BLaER1 (cell line): ENCODE data around the gene PELI2.

Experiments used
- H3K27ac ChIP-seq: shearing (Covaris generic); formaldehyde crosslinking; 2 replicates; pipeline ENCODE4 v1.8.1; 2022
- H3K27me3 ChIP-seq: shearing (Covaris generic); formaldehyde crosslinking; 2 replicates; pipeline ENCODE4 v1.8.1; 2022
- H3K36me3 ChIP-seq: shearing (Covaris generic); formaldehyde crosslinking; 2 replicates; pipeline ENCODE4 v1.8.1; 2022
- H3K4me1 ChIP-seq: shearing (Covaris generic); formaldehyde crosslinking; 2 replicates; pipeline ENCODE4 v1.8.1; 2022
- H3K4me2 ChIP-seq: shearing (Covaris generic); formaldehyde crosslinking; 2 replicates; pipeline ENCODE4 v1.8.1; 2022
- H3K4me3 ChIP-seq: shearing (Covaris generic); formaldehyde crosslinking; 2 replicates; pipeline ENCODE4 v1.8.1; 2022
- H3K9ac ChIP-seq: shearing (Covaris generic); formaldehyde crosslinking; 2 replicates; pipeline ENCODE4 v1.8.1; 2022
- H3K9me3 ChIP-seq: shearing (Covaris generic); formaldehyde crosslinking; 2 replicates; pipeline ENCODE4 v1.8.1; 2022
- H4K20me1 ChIP-seq: shearing (Covaris generic); formaldehyde crosslinking; 2 replicates; pipeline ENCODE4 v1.8.1; 2022
- Cebpa-rat ChIP-seq: shearing (Covaris generic); IDR thresholded peaks from 2 replicates; pipeline ENCODE4 v1.8.1; 2022

Gene PELI2

DNA sequence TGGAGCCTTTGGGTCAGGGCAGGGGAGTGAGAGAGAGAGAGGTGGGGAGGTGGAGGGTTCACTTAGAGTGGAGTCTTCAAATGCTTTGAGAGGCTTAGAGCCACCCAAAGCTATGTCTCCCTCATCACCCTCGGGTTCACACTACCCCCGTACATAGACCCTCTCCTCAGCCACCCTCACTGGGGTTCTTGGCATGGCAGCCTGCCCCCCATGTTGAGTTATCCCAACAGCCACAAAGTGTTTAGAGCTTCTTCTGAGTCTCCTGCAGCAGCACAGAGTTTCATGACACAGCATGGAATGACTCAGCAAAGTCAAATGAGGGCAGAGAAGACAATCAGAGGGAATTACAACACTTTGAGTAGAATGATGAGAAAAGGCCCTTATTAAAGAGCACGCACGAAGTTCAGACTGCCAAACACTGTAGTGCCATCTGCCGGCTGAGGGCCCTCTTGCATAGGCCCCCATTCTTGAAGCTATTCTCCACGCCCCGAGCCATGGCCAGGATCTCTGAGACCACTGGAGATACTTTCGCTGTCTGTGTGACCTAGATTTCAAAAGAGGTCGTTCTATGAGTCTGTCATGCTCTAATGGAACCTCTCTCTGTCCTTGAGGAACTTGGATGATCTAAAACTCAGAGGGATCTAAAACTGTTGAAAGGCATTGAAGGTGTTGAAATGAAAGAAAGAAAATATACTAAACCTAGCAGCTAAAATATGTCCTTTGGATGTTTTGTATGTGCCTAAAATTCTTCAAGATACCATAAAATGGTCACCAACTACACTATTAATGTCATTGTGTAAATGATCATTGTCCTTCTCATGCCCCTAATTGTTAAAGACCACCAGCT lies 221.9 kb downstream of the PELI2 start:
- peak overlapping the region; percentile 53 for H3K4me2 ChIP-seq

DNA sequence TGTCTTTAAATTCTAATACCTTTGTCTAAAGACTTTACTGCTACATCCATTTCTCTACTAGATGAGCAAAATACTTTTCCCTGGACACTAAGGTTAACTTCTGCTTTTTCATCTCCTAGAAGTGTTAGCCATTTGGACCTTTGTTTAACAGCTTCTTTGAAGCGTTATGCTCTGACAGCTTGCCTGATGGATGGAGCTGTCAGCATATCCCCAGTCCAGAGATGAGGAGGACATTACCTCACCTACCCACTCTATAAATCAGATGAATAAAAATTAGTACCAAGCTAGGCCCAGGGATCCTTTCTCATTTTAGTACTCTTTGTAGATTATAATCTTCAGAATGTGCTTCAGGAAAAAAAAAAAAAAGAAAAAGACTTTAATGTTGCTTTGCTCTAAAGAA lies 222.7 kb downstream of the PELI2 start:
- Histone ChIP-seq H3K27me3 (no peaks in the 10 kb centered on the region), H3K9ac (no peak overlapping the region), H3K9me3 (no peaks in the 10 kb centered on the region), H3K4me2 (peak overlapping the region; percentile 79; the same call in 1 of the 2 replicates), H3K27ac (no peak overlapping the region), H3K4me3 (no peak overlapping the region), H3K36me3 (no peaks in the 10 kb centered on the region), H3K4me1 (peaks cover 58% of the 10 kb centered on the region), H4K20me1 (no peaks in the 10 kb centered on the region)
- no peak for TF ChIP-seq Cebpa-rat

More for the DNA sequence above, 221.9 kb downstream of the PELI2 start:
- Histone ChIP-seq H3K36me3 (no peaks in the 10 kb centered on the region), H3K9me3 (no peaks in the 10 kb centered on the region), H3K27me3 (no peaks in the 10 kb centered on the region), H3K4me3 (no peak overlapping the region), H3K9ac (no peak overlapping the region), H3K4me1 (peaks cover 53% of the 10 kb centered on the region), H4K20me1 (no peaks in the 10 kb centered on the region), H3K27ac (no peak overlapping the region)
- TF ChIP-seq Cebpa-rat = no peak

DNA sequence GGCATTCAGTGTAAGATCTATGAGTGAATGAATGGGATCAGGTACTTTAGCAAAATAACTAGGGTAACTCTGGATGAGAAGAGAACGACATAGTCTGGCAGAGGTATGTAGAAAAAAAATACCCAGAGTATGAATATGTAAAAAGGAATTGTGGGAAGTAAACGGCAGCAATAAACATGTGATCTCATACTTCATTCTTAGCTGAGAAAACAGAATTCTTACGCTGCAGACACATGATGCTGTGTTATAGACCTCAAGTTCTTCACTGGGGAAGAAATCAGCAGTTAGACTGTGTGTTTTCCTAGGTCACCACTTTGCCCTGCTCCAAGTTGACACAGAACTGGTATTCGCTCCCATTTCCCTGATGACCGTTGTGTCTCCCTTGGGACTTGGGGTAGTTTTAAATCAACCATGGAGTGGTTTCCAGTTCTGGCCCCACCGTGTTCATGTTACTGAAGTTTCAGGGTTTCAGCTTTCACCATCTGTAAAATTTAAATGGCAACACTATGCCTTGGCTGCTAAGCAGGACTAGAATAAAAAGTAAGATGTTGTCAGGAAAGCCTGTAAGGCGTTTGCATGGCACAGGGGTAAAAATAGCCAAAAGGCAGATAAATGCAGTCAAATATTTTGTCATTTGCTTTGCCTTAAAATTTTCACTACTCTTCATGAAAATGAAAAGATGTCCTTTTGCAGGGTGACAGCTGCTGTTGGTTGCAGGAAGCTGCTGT lies 223.7 kb downstream of the PELI2 start:
- Histone ChIP-seq H3K4me1 (peaks cover 58% of the 10 kb centered on the region), H3K4me3 (no peak overlapping the region), H3K27me3 (no peaks in the 10 kb centered on the region), H3K9ac (0 out of 2 replicates have a peak overlapping the region, but pooled peaks have one; percentile 43), H3K36me3 (no peaks in the 10 kb centered on the region), H3K9me3 (no peaks in the 10 kb centered on the region), H3K4me2 (peak overlapping the region; percentile 79), H4K20me1 (no peaks in the 10 kb centered on the region), H3K27ac (peak overlapping the region; percentile 50; the same call in 1 of the 2 replicates)
- TF ChIP-seq Cebpa-rat = no peak

DNA sequence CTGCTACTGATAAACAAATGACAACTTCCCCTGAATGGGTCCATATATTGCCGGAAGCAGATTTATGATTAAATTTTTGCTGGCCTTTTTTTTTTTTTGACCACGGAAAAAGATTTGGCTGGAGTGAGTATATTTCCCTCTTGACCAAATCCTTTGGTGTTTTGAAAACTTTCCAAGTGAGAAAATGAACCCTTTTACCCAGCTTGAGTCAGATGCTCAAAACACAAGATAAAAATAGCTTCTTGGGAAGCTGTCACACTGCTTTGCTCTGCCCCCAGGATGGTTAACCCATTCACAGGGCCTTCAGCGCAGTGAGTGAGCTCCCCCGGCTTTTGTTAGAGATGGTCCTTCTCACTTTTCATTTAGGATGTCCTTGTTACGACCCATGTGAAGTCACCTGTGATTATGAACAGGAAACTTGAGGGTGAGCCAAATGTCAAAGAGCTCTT lies 224.3 kb downstream of the PELI2 start:
- Histone ChIP-seq H3K4me3 (no peak overlapping the region), H3K27ac (peak overlapping the region; percentile 50; the same call in 1 of the 2 replicates), H3K9me3 (no peaks in the 10 kb centered on the region), H4K20me1 (no peaks in the 10 kb centered on the region), H3K27me3 (no peaks in the 10 kb centered on the region), H3K4me2 (peak overlapping the region; percentile 79), H3K4me1 (peaks cover 58% of the 10 kb centered on the region), H3K36me3 (no peaks in the 10 kb centered on the region), H3K9ac (no peak overlapping the region; the same call in 1 of the 2 replicates)
- no peak for TF ChIP-seq Cebpa-rat

DNA sequence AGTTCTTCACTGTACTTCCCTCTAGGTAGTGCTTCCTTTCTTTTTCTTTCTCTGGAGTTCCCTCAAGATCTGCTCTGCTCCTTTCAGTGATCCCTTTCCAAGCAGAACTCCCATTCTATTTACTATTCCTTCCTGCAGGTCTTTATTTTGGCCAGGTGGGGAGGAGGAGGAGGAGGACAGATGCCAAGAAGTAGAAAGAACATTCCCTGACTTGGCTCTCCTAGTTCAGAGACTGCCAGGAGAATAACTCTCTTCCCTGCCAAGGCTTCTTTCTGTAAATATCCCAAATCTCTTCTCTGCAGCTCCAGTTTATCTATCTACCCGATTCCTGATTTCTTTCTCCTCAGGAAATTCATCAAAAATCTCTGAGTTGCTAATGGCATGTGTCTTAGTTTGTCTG lies 231.7 kb downstream of the PELI2 start:
- Histone ChIP-seq H3K4me1 (peaks cover 6% of the 10 kb centered on the region), H3K4me2 (no peak overlapping the region), H3K9me3 (peaks cover 12% of the 10 kb centered on the region), H3K27me3 (no peaks in the 10 kb centered on the region), H3K9ac (no peak overlapping the region), H4K20me1 (no peaks in the 10 kb centered on the region), H3K4me3 (no peak overlapping the region), H3K36me3 (no peaks in the 10 kb centered on the region), H3K27ac (no peak overlapping the region)
- TF ChIP-seq Cebpa-rat = no peak
